Measurements from ENCODE around the gene VEPH1. TPM values are rescaled to one million over a fixed set of nuclear protein-coding genes. Genes with fewer than 3 reads are reported as not detected.
"Not testable (repeated sequence)": the region's sequence is repeated elsewhere in the genome, so short reads cannot be mapped to it uniquely, and the experiment has no call there.

VEPH1 gene
- total and polyA plus RNA-seq, 11 donors, result 0.40 to 0.79 (median 0.45) TPM; not detected in 6

GRCh38 chr3:157327018-157327417 is 176.2 kb downstream of the VEPH1 start:
- ATAC-seq, result no peak
- Histone ChIP-seq H3K4me1 (peaks cover 0 to 8% (median 0%) of the 10 kb centered on the region in 12 donors), H3K36me3 (no peaks in the 10 kb centered on the region), H3K4me3 (no peak overlapping the region), H3K27me3 (no peaks in the 10 kb centered on the region), H3K9me3 (peaks cover 0 to 3% (median 0%) of the 10 kb centered on the region in 12 donors), H3K27ac (no peak overlapping the region)
- whole genome bisulfite sequencing, 4 donors, result 78 to 94% (median 90%) methylated on average over 1 of the region's 1 CpG
- intact Hi-C loops (cut with DNase I), result no loop called here
- TF ChIP-seq, protein P1, sequence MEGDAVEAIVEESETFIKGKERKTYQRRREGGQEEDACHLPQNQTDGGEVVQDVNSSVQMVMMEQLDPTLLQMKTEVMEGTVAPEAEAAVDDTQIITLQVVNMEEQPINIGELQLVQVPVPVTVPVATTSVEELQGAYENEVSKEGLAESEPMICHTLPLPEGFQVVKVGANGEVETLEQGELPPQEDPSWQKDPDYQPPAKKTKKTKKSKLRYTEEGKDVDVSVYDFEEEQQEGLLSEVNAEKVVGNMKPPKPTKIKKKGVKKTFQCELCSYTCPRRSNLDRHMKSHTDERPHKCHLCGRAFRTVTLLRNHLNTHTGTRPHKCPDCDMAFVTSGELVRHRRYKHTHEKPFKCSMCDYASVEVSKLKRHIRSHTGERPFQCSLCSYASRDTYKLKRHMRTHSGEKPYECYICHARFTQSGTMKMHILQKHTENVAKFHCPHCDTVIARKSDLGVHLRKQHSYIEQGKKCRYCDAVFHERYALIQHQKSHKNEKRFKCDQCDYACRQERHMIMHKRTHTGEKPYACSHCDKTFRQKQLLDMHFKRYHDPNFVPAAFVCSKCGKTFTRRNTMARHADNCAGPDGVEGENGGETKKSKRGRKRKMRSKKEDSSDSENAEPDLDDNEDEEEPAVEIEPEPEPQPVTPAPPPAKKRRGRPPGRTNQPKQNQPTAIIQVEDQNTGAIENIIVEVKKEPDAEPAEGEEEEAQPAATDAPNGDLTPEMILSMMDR (IDR thresholded peaks at IDR 0.05), result no peak
- no peak for TF ChIP-seq POLR2A (IDR thresholded peaks at IDR 0.05)
- no peak for DNase-seq

- ATAC-seq; H3K27me3 ChIP-seq; H3K9me3 ChIP-seq; DNase-seq; H3K36me3 ChIP-seq; H3K27ac ChIP-seq; intact Hi-C loops (cut with DNase I); H3K4me3 ChIP-seq; H3K4me1 ChIP-seq: not testable (repeated sequence)
- 83 to 96% (median 90%) methylated on average over 1 of the region's 1 CpG for WGBS, 4 donors
Observed at GRCh38 chr3:157324869-157325268, 178.3 kb downstream of the VEPH1 start.

DNA sequence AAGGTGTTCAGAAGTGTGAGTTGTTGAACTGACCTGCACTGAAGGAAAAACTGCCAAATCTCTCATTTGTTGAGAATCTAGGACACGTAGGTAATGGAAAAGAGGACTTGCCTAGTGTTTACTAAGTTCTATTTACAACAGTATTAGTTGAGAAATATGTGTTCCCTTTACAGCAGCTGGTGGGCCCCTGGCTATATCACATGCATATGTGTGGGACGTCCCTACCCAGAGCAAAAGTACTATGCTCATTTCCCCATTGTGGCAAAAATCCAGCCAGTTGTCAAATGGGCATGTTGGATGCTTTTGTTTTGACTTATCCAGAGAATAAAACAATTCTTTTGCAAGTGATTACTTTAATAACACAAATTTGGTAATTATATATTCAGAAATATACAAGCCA is 179.9 kb downstream of the VEPH1 start:
- Histone ChIP-seq H3K9me3 (peaks cover 0 to 3% (median 0%) of the 10 kb centered on the region in 12 donors), H3K4me3 (no peak overlapping the region), H3K27ac (no peak overlapping the region), H3K27me3 (no peaks in the 10 kb centered on the region), H3K4me1 (no peaks in the 10 kb centered on the region), H3K36me3 (no peaks in the 10 kb centered on the region)
- intact Hi-C loops (cut with DNase I), result no loop called here
- TF ChIP-seq, protein P1 (IDR thresholded peaks at IDR 0.05), result no peak
- no peak for TF ChIP-seq POLR2A (IDR thresholded peaks at IDR 0.05)
- WGBS, 4 donors, result 65 to 88% (median 83%) methylated on average over 2 of the region's 2 CpGs
- ATAC-seq, result no peak
- no peak for DNase-seq

DNA sequence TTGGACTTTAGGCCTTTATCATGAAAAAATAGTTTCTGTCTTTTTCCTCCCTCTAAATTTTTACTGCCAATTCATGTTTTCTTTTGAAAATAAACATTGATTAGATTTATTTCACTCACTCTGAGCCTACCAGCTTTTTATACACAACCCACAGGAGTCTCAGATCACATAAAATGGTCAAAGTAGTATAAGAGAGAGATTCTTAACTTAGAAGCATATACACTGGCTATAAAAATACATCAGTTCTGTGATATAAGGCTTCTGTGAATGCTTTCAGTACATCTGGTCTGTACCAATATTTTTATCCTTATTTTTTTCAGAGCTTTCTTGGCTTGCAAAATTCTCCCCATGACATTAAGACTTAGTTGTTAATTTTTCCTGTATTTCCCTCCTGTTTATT is 183.5 kb downstream of the VEPH1 start:
- intact Hi-C loops (cut with DNase I), result no loop called here
- Histone ChIP-seq H3K4me1 (no peaks in the 10 kb centered on the region), H3K36me3 (no peaks in the 10 kb centered on the region), H3K27me3 (no peaks in the 10 kb centered on the region), H3K9me3 (no peaks in the 10 kb centered on the region), H3K4me3 (no peak overlapping the region), H3K27ac (no peak overlapping the region)
- no peak for ATAC-seq
- DNase-seq, result no peak
- TF ChIP-seq, protein P1 (IDR thresholded peaks at IDR 0.05), result no peak
- no peak for TF ChIP-seq POLR2A (IDR thresholded peaks at IDR 0.05)

GRCh38 chr3:157318639-157319288 is 184.5 kb downstream of the VEPH1 start:
- DNase-seq (no peak), ATAC-seq (no peak)
- intact Hi-C loops (cut with DNase I), result no loop called here
- Histone ChIP-seq H3K27me3 (no peaks in the 10 kb centered on the region), H3K27ac (no peak overlapping the region), H3K4me3 (no peak overlapping the region), H3K36me3 (no peaks in the 10 kb centered on the region), H3K4me1 (no peaks in the 10 kb centered on the region), H3K9me3 (no peaks in the 10 kb centered on the region)
- TF ChIP-seq, protein P1 (IDR thresholded peaks at IDR 0.05), result no peak
- TF ChIP-seq POLR2A (IDR thresholded peaks at IDR 0.05), result no peak
- WGBS, 4 donors, result 65 to 76% (median 73%) methylated on average over 5 of the region's 5 CpGs
